GM21825 (cell line): ENCODE data around the gene NPW.

Experiments
- ATAC-seq: cut with Tn5 transposase; IDR thresholded peaks from one replicate; pipeline ENCODE4 v1.9.1; 2021; ENCODE audit warnings: mild to moderate bottlenecking, moderate library complexity; ENCODE audit not compliant: unreplicated experiment

Gene NPW

DNA sequence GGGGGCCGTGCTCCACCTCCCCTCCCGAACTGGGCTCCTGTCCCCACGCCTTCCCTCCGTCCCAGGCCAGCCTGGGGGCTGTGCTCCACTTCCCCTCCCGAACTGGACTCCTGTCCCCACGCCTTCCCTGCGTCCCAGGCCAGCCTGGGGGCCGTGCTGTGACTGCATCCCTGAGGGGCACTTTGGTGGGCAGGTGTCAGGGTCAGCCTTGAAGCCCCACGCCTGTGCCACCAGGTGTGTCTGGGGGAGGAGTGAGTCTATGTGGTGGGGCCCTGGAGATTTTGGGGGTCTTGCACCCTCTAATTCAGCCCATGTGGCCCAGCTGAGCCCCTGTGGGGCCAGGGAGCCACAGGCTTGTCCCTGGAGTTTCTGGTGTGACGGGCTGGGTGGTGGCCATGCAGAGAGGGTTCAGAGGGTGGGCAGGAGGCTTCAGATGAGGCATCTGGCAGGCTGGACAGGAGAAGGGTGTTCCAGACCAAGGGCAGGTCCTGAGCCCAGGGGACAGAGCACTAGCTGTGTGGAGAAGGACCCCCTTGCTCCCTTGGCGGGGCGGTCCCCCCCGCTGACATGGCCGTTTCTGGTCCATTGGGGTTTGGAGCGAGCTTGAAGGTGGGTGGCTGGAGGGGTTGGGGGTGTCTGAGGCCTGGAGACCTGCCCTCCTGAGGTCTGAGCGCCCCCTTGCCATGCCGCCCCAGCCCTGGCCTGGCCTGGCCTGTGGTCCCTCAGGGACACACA lies 15.3 kb downstream of the NPW start:
- ATAC-seq: no peak

DNA sequence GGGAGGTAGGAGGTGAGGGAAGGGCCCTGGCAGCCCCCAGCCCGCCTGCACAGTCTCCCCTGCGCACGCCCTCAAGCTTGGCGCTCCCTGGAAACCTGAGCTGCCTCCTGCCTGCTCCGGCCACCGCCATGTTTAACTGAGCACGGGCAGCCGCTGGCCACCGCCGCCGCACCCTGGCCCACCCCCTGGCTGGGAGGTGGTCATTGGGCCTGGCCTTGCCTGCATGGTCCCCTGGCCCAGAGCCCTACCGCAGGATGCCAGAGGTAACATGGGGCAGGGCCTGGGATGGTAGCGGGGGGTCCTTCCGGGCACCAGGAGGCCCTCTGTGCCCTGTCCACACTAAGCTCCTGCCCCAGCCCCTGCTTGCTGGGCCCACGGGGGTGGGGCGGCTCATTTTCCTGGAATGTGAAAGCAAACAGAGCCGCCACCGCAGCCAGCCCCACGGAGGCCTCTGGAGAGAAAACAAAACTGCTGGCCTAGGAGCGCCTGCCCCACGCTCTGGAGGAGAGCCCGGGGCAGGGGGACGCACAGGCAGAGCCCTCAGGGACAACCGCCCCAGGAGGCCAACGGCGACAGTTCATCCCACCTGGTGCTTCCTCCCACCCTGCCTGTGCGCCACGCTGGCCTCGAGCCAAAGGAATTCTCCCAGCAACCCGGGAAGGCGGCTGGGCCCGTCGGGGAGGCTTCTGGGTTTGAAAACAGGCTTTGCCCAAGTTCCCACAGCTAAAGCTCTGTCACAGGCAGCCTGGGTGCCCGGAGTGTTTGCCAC lies 16.0 kb downstream of the NPW start:
- ATAC-seq: no peak

DNA sequence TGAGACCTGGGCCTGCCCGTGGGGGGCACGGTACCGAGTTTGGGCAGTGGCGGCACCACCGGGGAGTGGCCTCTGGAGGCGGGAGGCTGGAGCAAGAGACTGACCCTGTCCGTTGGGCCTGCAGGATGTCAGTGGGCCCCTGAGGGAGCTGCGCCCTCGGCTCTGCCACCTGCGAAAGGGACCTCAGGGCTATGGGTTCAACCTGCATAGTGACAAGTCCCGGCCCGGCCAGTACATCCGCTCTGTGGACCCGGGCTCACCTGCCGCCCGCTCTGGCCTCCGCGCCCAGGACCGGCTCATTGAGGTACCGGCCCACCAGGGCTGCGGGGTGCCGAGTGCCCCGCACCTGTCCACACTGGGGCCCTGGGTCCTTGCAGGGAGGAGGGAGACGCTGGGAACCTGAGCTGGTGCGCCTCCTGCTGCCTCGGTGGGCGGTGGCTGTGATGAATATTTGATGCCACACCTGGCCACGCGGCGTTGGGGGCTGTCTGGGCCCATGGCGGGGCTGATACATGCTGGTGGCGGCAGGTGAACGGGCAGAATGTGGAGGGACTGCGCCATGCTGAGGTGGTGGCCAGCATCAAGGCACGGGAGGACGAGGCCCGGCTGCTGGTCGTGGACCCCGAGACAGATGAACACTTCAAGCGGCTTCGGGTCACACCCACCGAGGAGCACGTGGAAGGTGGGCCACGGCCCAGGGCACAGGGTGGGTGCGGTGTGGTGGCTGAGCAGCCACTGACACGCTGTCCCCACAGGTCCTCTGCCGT lies 16.8 kb downstream of the NPW start:
- no peak for ATAC-seq

DNA sequence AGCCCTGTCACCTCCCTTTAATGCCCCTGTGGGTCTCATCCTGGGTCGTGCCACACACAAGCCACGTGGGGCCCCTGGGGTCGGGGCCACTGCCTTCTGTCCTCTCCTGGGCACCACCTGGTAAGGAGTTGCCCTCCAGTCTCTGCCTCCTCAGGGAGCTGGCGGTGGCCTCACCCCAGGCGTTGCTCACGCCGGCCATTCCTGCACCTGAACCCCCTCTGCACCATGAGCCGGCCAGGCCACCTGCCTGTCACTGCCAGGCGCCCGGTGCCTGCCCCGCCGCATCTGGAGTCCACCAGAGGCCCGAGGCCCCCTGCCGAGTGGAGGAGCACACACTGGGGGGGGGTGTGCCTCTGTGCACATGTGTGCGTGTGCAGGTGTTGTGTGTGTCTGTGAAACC lies 17.5 kb downstream of the NPW start:
- no peak for ATAC-seq

DNA sequence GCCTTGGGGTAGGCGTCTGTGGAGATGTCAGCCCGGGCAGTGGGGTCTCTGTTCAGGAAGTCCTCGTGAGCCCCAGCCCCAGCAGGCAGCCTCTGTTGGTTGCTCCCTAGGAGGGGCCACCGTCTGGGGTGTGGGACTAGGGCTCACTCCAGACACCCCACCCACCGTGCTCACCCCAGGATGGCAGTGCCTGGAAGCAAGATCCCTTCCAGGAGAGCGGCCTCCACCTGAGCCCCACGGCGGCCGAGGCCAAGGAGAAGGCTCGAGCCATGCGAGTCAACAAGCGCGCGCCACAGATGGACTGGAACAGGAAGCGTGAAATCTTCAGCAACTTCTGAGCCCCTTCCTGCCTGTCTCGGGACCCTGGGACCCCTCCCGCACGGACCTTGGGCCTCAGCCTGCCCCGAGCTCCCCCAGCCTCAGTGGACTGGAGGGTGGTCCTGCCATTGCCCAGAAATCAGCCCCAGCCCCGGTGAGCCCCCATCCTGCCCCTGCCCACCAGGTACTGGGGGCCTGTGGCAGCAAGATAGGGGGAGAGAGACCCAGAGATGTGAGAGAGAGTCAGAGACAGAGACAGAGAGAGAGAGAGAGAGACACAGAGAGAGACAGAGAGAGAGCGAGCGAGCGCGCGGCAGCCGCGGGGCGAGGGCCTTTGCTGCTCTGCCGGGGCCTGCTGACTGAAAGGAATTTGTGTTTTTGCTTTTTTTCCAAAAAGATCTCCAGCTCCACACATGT lies 18.2 kb downstream of the NPW start:
- ATAC-seq: no peak

DNA sequence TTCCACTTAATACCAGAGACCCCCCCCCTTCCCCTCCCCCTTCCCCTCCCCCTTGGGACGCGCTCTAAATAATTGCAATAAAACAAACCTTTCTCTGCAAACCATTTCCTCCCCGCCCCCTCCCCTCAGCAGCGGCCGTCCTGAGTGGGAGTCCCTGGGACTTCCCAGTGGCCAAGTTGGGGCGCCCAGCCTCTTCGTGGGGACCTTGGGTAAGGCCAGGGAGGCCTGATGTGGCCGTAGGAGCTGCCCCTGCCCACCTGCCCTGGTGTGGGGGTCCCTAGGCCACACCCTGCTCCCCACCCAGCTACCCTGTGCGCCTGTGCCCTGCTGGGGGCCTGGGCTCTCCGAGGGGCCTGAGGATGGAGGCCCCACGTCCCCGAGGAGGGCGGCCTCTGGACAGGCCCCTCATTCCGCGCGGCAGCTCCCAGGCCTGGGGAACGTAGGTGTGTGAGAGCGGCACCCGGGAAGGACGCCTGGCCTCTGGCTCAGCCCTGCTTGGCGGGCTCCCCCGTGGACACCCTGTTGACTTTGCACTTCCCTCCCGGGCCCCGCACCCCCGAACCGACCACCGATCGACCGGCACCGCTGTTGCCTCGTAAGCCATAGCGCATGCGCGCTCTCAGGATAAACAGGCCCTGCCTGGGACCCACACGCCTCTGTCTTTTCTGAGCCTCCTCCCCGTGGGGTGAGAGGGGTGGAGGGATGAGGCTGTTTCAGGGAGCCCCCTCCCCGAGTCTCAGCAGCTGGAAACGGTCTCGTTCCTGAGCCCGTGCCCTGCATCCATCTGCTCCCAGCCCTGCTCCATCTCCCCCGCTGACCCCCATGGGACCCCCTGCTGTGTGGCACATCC lies 19.0 kb downstream of the NPW start:
- ATAC-seq: no peak

DNA sequence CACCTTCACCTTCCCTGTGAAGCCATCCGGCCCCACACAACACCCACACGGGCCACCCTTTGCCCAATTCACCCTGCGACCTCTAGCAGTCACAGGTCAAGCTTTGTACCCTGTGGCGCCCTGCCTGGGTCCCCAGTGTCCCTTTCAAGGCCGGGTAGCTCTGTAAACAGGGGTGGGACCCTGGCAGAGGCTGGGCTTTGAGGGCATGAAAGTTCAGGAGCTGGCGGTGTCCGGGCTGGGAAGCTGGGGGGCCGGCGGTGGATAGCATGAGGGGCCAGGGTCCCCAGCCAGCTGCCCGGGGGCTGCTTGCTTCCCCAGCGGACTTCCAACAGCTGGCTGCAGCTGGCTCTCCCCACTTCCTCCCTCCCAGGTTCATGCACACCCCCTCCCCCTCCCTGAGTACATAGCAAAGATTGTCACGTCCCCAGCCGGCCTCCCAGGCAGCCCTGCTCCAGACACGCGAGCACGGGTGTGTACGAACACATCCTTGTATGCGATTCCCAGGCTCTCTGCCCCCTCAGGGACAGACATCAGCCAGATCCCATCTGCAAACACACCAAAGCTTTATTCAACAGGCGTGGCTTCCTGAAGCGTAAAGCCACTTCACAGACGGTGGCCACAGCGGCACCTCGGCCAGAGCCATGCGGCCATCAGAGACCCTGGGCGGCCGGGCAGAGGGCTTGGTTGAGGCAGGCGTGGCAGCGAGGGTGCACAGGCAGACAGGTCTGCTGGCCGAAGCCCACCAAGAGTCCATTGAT lies 19.9 kb downstream of the NPW start:
- ATAC-seq: no peak

DNA sequence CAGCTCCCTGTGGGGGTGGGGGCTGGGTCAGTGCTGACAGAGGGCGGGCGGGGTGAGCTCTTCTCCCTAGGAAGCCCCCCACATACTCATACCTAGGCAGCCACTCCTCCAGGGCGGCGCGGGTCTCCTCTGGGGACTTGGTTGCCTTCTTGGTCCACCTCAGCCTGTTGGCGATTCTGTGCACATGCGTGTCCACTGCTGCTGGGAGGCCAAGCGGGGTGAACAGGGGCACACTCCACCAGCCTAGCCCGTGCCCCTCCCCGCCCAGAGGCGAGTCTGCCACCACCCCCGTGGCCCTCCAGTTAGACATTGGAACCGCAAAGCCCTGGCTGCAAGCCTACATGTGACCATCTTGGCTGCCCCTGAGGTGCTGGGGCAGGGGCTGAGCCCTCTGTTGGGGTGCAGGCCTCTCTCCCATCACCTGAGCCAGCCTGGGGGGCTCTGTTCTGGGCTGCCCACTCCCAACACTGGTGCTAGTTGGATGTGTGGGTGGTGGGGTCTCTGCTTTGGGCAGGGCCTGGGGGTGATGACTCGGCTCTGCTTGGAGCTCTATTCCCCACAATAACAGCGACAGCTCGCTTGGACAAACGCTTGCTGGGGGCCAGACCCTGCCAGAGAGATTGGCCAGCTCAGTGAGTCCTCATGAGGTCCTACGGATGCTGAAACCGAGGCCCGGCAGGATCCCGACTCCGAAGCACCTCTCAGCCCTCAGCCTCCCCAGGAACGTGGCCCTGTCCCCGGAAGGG lies 20.6 kb downstream of the NPW start:
- no peak for ATAC-seq

DNA sequence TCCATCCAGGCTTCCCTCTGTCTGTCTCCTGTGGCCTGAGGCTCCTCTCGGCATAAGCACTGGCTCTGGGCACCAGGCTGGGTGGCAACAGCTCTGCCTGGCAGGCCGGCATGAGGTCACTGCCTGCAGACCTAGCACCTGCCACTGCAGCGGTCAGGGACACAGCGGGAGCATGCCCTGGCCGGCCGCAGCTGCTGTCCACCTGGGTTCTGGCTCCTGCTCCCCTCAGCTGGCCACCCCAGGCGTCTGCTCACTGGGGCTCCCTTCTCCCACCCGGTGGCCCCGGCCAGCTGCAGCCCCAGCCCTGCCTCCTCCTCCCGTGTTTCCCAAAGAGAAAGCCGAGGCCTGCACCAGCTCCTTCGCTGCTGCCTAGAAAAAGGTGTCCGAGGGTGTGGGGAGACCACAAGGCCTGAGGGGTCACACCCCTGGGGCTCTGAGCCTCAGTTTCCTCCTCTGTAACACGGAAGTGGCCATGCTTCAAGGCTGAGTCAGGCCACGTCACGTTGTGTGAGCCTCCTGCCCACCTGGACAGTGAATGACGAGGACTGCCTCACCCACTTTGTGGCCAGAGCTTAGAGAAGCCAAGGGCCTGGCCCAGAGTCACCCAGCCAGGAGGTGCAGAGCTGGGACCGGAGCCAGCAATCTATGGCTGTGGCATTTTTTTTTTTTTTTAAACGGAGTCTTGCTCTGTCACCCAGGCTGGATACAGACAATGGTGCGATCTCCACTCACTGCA lies 21.4 kb downstream of the NPW start:
- no peak for ATAC-seq

DNA sequence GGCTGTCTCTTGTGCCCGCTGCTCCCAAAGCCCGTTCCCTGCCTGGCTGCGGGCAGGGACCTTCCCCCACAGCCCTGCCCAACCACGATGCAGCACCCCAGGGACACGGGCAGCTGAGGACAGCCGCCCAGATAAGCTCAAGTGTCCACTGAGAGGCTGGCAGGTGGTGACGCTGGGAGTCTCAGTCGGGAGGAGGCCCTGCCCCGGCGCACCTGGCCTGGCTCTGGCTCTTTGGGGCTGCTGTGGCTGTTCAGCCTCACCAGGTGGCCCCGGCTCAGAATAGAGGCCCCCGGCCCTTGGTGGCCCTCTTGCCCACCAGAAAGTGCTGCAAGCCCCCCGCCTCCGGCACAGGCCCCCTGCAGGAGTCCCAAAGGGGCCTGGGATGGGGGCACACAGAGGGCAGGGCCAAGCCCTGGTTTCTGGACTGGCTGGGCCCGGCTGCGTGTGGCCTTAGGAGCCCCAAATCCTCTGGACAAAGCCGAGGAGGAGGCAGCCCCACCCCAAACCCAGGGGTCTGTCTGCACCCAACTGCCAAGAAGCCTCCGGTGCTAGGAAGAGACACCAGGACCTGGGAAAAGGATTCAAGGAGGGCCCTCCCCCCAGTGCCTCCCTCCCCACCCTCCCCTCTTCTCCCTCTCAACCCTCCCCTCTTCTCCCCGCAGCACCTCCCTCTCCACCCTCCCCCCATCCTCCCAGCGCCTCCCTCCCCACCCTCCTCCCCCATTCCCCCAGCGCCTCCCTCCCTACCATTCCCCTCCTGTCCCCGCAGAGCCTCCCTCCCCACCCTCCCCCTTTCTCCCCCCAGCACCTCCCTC lies 22.8 kb downstream of the NPW start:
- no peak for ATAC-seq

DNA sequence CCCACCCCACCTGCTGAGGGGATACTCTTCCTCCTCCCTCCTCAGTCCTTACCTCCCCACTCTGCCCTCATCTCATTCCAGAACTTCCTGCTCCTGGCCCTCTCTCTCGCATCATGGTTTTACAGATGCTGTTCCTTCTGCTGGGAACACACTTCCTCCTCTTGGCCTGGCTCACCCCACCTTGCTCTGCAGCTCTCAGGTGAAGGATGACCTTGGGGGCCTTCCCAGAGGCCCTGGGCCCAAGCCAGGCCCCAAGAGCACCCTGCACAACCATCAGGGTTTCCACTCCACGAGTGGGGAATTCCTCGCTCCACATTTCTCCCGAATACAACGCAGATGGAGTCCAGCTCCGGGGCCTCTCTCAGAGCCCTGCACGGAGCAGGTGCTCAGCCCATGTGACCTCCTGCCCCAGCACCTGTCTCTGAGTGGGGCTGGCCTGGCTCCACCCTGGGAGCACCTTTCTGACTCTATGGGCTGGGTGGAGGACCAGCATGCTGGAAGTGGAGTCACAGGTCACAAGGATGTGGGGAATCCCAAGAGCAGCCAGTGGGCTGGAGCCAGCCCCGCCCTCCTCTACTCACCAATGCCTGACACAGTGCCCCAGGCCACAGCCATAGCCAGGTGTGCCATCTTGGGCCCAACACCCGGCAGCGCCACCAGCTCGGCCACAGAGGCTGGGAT lies 23.5 kb downstream of the NPW start:
- no peak for ATAC-seq

DNA sequence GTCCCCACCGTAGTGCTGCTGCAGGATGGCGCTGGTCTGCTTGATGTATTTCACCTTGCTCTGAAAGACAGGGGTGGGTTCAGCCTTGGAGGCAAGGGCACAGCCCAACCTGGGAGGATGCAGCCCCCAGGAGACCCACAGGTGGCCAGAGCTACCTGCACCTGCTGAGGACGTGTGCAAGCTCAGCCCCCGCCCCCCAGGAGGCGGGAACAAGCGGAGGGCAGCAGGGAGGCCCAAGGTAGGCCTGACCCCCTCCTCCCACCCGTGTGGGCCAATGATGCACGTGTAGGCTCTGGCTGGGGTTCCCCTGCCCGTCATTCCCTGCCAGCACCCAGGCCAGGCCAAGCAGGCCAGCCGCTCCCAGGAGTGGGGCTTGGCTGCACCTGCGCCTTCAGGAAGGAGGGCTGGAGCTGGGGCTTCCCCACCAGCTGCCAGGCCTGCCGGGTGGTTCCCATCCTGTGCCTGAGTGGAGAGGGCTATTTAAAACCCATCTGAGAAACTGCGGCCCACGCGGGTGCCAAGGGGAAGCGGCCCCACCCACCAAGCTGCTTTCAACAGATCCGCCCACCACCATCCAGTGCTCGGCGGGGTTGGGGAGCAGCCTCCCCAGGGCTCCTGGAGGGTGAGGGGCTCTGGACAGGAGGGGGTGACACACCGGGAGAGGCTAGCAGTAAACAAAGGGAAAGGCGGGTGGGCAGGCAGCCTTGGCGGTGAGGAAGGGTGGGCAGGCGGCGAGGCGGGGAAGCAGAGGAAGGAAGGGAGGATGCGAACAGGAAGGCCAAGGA lies 24.3 kb downstream of the NPW start:
- ATAC-seq: no peak

DNA sequence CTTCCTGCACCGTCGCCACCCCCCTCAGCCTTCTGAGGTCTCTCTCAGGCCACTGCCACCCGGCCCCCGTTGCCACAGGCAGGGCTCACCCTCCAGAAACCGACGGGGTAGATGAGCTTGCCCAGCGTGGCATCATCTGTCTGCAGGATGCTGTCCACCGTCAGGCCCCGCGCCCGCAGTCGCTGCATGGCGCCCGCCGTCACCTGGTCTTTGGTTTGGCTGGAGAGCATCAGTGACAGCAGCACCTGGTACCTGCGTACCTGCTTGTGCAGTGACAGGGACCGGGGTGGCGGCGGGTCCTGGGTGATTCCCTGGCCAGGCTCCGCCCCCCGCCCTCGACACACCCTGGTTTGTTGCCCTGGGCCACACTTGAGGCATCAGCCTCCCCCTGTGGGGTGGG lies 25.0 kb downstream of the NPW start:
- no peak for ATAC-seq

DNA sequence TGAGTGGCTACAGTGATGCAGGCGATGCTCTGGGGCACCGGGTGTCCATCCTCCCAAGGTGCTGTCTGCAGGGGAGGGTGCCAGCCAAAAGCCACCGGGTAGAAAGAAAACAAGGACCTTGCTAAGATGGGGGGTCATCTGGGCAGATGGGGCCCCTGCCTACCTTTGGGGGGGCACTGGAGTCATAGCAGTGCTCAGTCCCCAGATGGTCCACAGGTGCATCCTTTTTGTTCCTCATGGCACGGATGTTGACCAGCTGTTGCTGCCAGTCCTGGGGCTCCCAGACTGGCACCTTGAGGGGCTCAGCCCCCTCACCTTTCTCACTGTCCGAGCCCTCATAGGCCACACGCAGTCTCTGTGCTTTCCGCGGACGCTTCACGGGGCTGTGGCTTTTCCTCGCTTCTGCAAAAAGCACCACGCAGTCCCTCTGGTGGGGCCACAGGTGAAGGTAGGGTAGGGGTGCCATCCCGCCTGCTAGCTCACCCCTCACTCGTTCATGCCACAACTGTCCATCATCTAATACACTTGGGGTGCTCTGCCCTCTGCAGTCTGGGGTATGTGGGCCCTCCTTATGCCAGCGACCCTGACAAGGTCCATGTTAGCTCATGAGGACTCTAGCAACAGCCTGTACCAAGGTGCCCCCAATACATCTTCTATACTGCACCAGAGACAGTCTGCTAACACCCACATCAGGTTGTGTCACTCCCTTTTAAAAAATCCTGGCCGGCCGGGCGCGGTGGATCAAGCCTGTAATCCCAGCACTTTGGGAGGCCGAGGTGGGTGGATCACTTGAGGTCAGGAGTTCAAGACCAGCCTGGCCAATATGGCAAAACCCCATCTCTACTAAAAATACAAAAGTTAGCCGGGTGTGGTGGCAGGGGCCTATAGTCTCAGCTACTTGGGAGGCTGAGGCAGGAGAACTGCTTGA lies 26.6 kb downstream of the NPW start:
- no peak for ATAC-seq

DNA sequence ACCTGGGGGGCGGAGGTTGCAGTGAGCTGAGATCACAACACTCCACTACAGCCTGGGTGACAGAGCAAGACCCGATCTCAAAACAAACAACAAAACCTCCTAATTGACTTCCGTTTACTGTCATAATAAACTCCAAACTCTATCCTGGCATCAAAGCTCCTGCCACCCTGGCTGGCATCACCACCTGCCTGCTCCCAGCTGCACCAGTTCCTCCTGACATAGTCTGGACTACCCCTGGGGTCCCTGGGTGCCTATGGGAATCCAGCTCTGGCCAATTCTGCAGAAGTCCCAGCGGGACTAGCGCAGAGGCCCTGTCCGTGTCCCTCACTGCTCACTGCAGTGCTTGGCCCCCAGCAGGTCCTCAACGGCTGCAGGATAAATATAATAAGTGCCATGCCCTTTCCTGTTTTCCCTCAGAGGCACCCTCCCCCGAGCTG lies 27.3 kb downstream of the NPW start:
- ATAC-seq: no peak
